ACC112 (cell line): ENCODE data around the gene RD3L.

Experiments used
- H2AFZ ChIP-seq: fragments of 200-600 bp; sonication (generic); one replicate; pipeline ENCODE4 v1.6.0; 2017; ENCODE audit warnings: antibody characterized with exemption, low read length; ENCODE audit not compliant: unreplicated experiment
- H3K27ac ChIP-seq: fragments of 200-600 bp; sonication (generic); 2 replicates; pipeline ENCODE4 v1.5.1; 2014; ENCODE audit warnings: low read depth, mild to moderate bottlenecking, antibody characterized with exemption, low read length, moderate library complexity
- H3K27me3 ChIP-seq: fragments of 200-600 bp; sonication (generic); 2 replicates; pipeline ENCODE4 v1.6.1; 2014; ENCODE audit warnings: mild to moderate bottlenecking, antibody characterized with exemption, low read length, moderate library complexity, mixed read lengths; ENCODE audit not compliant: insufficient read depth
- H3K36me3 ChIP-seq: fragments of 200-600 bp; sonication (generic); 2 replicates; pipeline ENCODE4 v1.6.1; 2016; ENCODE audit warnings: mild to moderate bottlenecking, antibody characterized with exemption, low read length, moderate library complexity, mixed read lengths; ENCODE audit not compliant: insufficient read depth
- H3K4me1 ChIP-seq: fragments of 200-600 bp; sonication (generic); one replicate; pipeline ENCODE4 v1.6.1; 2016; ENCODE audit warnings: low read length, mixed read lengths; ENCODE audit not compliant: insufficient read depth, unreplicated experiment, control insufficient read depth
- H3K4me3 ChIP-seq: fragments of 200-600 bp; sonication (generic); 2 replicates; pipeline ENCODE4 v1.5.1; 2014; ENCODE audit warnings: mild to moderate bottlenecking, low read depth, low read length
- H3K79me2 ChIP-seq: fragments of 200-600 bp; sonication (generic); one replicate; pipeline ENCODE4 v1.6.0; 2016; ENCODE audit warnings: low read length; ENCODE audit not compliant: control insufficient read depth, unreplicated experiment, insufficient read depth

The RD3L gene

DNA sequence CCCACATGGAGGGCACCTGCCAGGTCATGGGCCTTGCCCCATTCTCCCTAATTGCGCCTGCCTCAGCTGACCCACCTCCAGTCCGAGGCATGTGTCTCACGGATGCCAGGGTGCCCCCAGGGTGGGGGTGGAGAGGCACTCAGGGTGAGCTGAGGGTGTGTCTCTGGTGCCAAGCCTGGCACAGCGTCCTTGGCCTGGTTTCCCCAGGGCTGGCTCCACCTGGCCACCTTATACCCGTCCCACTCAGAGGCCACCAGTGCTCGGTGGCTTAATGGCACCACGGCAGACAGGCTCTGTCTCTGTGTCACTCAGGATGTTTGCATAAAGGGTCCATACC, 47.6 kb downstream of the RD3L start:
- Histone ChIP-seq H3K36me3 (no peaks in the 10 kb centered on the region), H3K27ac (no peak overlapping the region), H3K79me2 (no peaks in the 10 kb centered on the region), H3K4me1 (peaks cover under 1% of the 10 kb centered on the region), H3K27me3 (no peaks in the 10 kb centered on the region), H3K4me3 (no peak overlapping the region), H2AFZ (no peak overlapping the region)

DNA sequence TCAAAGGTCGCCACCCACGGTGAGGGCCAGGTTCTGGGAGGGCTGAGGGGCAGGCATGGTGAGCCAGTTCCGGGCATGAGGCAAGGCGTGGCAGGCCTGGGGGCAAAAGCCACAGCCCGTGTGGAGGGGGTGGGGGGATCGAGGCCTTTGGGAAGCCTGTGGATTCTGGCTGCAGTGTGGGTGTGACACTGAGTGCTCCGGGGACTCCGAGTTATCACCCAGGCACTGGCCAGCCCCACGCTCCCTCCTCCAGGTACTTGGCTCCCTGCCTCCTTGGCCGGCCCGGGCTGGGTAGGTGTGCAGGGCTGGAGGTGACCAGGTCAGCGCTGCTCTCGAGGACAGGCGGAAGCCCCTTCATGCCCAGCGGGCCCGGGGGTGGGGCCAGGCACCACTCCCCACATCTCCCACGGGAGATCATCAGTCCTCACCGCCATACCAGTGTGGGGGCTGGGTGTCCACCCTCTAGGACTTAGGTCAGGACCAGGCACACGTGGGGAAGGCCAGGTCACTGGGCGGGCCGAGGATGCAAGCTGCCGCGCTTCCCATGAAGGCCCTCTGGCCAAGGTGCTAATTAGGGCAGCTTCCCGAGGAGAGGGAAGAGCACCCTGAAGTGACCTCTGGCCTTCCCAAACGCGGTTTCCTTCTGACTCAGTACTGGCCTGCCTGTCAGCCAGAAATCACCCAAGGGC, 48.2 kb downstream of the RD3L start:
- Histone ChIP-seq H3K36me3 (no peaks in the 10 kb centered on the region), H3K27ac (no peak overlapping the region), H3K79me2 (no peaks in the 10 kb centered on the region), H3K4me1 (peaks cover 6% of the 10 kb centered on the region), H2AFZ (no peak overlapping the region), H3K4me3 (no peak overlapping the region), H3K27me3 (no peaks in the 10 kb centered on the region)

DNA sequence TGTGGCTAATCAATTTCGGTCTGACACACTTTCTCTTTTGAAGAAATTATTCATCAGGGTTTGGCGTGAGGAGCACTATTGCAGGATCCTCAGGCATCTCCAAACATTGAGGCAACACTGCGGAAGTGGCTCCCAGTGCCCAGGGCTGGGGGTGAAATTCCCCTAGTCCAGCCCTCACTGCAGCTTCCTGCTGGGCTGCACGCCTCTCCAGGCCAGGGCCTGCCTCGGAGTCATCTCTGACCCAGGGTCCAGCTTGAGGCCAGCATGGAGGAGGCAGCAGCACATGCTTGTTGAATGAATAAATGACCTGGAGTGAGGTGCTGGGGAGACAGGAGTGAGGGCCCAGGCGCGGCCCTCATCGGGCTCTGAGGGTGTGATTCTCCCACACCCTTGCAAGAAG, 50.1 kb downstream of the RD3L start:
- H3K4me1 ChIP-seq: peaks cover 7% of the 10 kb centered on the region
- no peaks in the 10 kb centered on the region for H3K79me2 ChIP-seq
- no peak overlapping the region for H3K4me3 ChIP-seq
- H3K27ac ChIP-seq: no peak overlapping the region
- no peak overlapping the region for H2AFZ ChIP-seq
- no peaks in the 10 kb centered on the region for H3K36me3 ChIP-seq
- no peaks in the 10 kb centered on the region for H3K27me3 ChIP-seq

DNA sequence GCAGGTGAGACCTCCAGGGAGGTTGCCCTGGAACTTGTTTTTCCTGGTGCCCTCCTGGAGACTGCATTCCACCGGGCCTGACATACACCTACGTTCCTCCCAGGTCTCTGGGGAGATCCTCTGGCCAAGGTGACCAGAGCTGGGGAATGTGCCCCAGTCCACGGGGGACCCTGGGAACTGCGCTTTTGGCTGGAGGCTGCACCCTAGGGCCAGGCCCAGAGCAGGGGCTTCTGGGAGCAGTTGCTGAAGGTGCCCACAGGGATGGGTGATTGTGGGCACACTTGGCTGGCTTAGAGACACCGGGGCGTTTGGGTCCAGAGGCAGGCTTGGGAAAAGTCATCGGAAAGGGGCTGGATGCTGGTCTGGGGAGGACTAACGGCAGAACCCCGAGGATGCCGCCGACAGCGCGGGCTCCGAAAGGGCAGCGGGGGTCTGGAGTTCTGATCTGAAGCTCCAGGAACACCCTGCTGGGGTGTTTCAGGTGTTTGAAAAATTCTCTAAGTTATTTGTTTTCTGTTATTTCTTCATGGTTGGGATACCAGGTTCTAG, 50.6 kb downstream of the RD3L start:
- Histone ChIP-seq H3K36me3 (no peaks in the 10 kb centered on the region), H3K79me2 (no peaks in the 10 kb centered on the region), H3K4me1 (peaks cover 7% of the 10 kb centered on the region), H3K4me3 (no peak overlapping the region), H3K27ac (no peak overlapping the region), H3K27me3 (no peaks in the 10 kb centered on the region), H2AFZ (no peak overlapping the region)

DNA sequence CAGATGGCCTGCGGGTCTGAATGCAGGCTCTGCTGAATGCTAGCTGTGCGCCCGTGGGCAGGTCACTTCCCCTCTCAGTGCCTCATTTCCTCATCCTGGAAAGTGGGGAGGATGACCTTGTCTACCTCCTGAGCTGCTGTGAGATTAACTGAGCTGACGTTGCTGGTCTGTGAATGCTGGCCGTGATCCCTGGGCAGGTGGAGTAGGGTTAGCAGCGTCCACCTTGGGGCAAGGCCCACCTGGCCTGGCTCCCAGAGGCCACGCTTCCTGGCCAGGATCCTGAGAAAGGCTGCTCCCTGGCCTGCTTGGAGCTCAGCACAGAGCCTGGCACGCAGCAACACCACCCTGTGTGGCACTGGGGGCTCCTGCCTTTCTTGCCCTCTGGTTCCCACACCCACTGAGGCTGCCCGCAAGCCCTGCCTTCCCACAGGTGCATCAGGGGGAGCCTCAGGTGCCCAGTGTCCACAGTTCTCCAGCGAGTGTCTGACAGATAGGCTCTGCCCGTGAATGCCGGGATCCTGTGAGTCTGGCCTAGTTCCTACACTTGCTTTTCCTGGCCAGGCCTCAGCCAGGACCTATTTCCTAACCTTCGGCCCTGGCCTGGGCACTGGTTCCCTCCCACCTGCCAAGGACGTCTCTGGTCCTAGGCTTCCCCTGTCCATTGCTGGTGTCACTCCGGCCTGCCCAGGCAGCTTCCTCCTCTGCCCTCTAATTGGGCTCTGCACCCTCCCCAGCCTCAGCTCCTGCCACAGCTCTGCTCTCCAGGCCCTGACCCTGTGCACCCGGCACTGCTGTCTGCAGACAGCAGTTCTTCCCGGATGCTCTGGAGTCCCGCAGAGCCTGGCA, 51.3 kb downstream of the RD3L start:
- Histone ChIP-seq H3K36me3 (no peaks in the 10 kb centered on the region), H3K4me1 (peaks cover 10% of the 10 kb centered on the region), H2AFZ (no peak overlapping the region), H3K27ac (no peak overlapping the region), H3K4me3 (no peak overlapping the region), H3K79me2 (no peaks in the 10 kb centered on the region), H3K27me3 (no peaks in the 10 kb centered on the region)
